ENCODE measurements around the gene KCNMB3. TPM values are rescaled to one million over a fixed set of nuclear protein-coding genes. Genes with fewer than 3 reads are reported as not detected.

Gene KCNMB3
- polyA plus RNA-seq, 3 donors: 0.14 to 2.2 TPM; not detected in 1

DNA sequence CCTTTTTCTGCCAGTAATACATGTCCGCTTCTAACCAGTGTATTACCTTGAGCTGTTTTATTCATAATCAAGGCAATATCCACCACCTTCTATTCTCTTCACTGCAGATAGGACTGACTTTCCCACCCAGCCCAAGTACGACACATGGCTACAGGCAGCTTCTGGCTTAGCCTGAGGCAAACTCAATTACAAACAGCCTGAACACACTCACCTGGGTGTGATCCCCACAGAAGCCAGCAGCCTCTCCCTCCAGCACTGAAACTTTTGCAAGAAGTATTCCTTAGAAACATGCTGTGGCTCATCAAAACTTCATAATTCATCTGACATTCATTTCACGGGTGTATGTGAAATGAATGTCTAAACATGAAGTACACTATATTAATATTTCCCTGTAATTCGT is 13.5 kb upstream of the KCNMB3 start:
- peaks cover 0 to 7% of the 10 kb centered on the region in 2 donors for H3K4me1 ChIP-seq (ENCODE audit: control insufficient read depth in 1 of 2, insufficient read depth in 2 of 2, low read length in 2 of 2)
- Mint-ChIP-seq H3K4me1 (peaks cover 13% of the 10 kb centered on the region), H3K36me3 (peaks cover 0 to 8% of the 10 kb centered on the region in 2 donors), H3K27me3 (ENCODE audit: low read depth in 3 of 3) (peaks cover 1 to 6% (median 4%) of the 10 kb centered on the region in 3 donors), H3K9me3 (peaks cover 14 to 25% (median 18%) of the 10 kb centered on the region in 7 donors), H3K4me3 (no peak overlapping the region), H3K27ac (peak overlapping the region in 1 of 7 donors; percentile 52)
- no peak overlapping the region for H3K4me3 ChIP-seq (replicated peaks in 1 of 3; ENCODE audit: low read depth in 2 of 3, low read length in 3 of 3)
- no peaks in the 10 kb centered on the region for H4K20me1 ChIP-seq (ENCODE audit: insufficient read depth, low read length)
- no peak overlapping the region for H3K27ac ChIP-seq (ENCODE audit: low read depth in 1 of 2, low read length in 2 of 2)
- no peak overlapping the region for H3K9ac ChIP-seq (ENCODE audit: insufficient read depth, low read length, poor library complexity, severe bottlenecking)
- no peaks in the 10 kb centered on the region for H3K79me2 ChIP-seq (ENCODE audit: insufficient read depth, low read length)
- H3K9me3 ChIP-seq (replicated peaks in 1 of 2; ENCODE audit: control insufficient read depth in 1 of 2, insufficient read depth in 1 of 2, low read length in 2 of 2): peaks cover 0 to 16% of the 10 kb centered on the region in 2 donors
- 100% methylated on average over 2 of the region's 4 CpGs for WGBS (ENCODE audit: insufficient coverage)
- no peaks in the 10 kb centered on the region for H3K27me3 ChIP-seq (ENCODE audit: control insufficient read depth in 2 of 2, insufficient read depth in 2 of 2, low read length in 2 of 2)
- TF ChIP-seq, protein P1, sequence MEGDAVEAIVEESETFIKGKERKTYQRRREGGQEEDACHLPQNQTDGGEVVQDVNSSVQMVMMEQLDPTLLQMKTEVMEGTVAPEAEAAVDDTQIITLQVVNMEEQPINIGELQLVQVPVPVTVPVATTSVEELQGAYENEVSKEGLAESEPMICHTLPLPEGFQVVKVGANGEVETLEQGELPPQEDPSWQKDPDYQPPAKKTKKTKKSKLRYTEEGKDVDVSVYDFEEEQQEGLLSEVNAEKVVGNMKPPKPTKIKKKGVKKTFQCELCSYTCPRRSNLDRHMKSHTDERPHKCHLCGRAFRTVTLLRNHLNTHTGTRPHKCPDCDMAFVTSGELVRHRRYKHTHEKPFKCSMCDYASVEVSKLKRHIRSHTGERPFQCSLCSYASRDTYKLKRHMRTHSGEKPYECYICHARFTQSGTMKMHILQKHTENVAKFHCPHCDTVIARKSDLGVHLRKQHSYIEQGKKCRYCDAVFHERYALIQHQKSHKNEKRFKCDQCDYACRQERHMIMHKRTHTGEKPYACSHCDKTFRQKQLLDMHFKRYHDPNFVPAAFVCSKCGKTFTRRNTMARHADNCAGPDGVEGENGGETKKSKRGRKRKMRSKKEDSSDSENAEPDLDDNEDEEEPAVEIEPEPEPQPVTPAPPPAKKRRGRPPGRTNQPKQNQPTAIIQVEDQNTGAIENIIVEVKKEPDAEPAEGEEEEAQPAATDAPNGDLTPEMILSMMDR (IDR thresholded peaks at IDR 0.05): no peak
- intact Hi-C loops (cut with micrococcal nuclease): no loop called here
- no peak overlapping the region for H2AFZ ChIP-seq (ENCODE audit: insufficient read depth, low read depth, low read length, poor library complexity, severe bottlenecking)
- H3K36me3 ChIP-seq (replicated peaks in 1 of 2; ENCODE audit: control insufficient read depth in 1 of 2, insufficient read depth in 2 of 2, low read length in 2 of 2): no peaks in the 10 kb centered on the region
- no peak for DNase-seq
- H3K4me2 ChIP-seq (replicated peaks; ENCODE audit: extremely low read depth, low read length, poor library complexity, severe bottlenecking): no peak overlapping the region

GRCh38 chr3:179263134-179263533 is 12.2 kb upstream of the KCNMB3 start:
- Histone ChIP-seq H3K79me2 (ENCODE audit: insufficient read depth, low read length) (no peaks in the 10 kb centered on the region), H3K4me3 (replicated peaks in 1 of 3; ENCODE audit: low read depth in 2 of 3, low read length in 3 of 3) (no peak overlapping the region), H3K9me3 (replicated peaks in 1 of 2; ENCODE audit: control insufficient read depth in 1 of 2, insufficient read depth in 1 of 2, low read length in 2 of 2) (peaks cover 0 to 22% of the 10 kb centered on the region in 2 donors), H3K27ac (ENCODE audit: low read depth in 1 of 2, low read length in 2 of 2) (no peak overlapping the region), H3K27me3 (ENCODE audit: control insufficient read depth in 2 of 2, insufficient read depth in 2 of 2, low read length in 2 of 2) (no peaks in the 10 kb centered on the region), H3K9ac (ENCODE audit: insufficient read depth, low read length, poor library complexity, severe bottlenecking) (no peak overlapping the region), H3K4me2 (replicated peaks; ENCODE audit: extremely low read depth, low read length, poor library complexity, severe bottlenecking) (no peak overlapping the region), H3K4me1 (ENCODE audit: control insufficient read depth in 1 of 2, insufficient read depth in 2 of 2, low read length in 2 of 2) (peaks cover 0 to 7% of the 10 kb centered on the region in 2 donors), H4K20me1 (ENCODE audit: insufficient read depth, low read length) (no peaks in the 10 kb centered on the region), H3K36me3 (replicated peaks in 1 of 2; ENCODE audit: control insufficient read depth in 1 of 2, insufficient read depth in 2 of 2, low read length in 2 of 2) (no peaks in the 10 kb centered on the region), H2AFZ (ENCODE audit: insufficient read depth, low read depth, low read length, poor library complexity, severe bottlenecking) (no peak overlapping the region)
- TF ChIP-seq, protein P1 (IDR thresholded peaks at IDR 0.05): no peak
- Mint-ChIP-seq H3K36me3 (peaks cover 0 to 9% of the 10 kb centered on the region in 2 donors), H3K27ac (no peak overlapping the region), H3K4me1 (peaks cover 12% of the 10 kb centered on the region), H3K9me3 (peaks cover 23 to 36% (median 26%) of the 10 kb centered on the region in 7 donors), H3K27me3 (ENCODE audit: low read depth in 3 of 3) (peaks cover 1 to 6% (median 4%) of the 10 kb centered on the region in 3 donors), H3K4me3 (no peak overlapping the region)
- no peak for DNase-seq
- intact Hi-C loops (cut with micrococcal nuclease): no loop called here
- WGBS (ENCODE audit: insufficient coverage): over 99% methylated on average over 19 of the region's 29 CpGs

Measured in CD14-positive monocyte (primary cell).